ENCODE data around the gene PPP6R3.

The PPP6R3 gene

GRCh38 chr11:68524681-68525080, 64.1 kb downstream of the PPP6R3 start:
- no peak overlapping the region for H3K4ac ChIP-seq (ENCODE audit: low read depth, low read length)
- no peak overlapping the region for H2BK5ac ChIP-seq (ENCODE audit: low read depth, low read length, poor library complexity)
- H3K79me1 ChIP-seq (ENCODE audit: low read length) = no peaks in the 10 kb centered on the region
- no peak overlapping the region for H2BK120ac ChIP-seq (ENCODE audit: insufficient read depth, low read length, poor library complexity)
- H3K18ac ChIP-seq (ENCODE audit: low read length) = no peak overlapping the region
- H3K79me2 ChIP-seq (ENCODE audit: control insufficient read depth, insufficient read depth, low read length, poor library complexity) = peaks cover 2% of the 10 kb centered on the region
- H3K14ac ChIP-seq (ENCODE audit: low read length) = no peak overlapping the region
- no CpG with 5 or more reads among the region's 2 CpGs for WGBS (ENCODE audit: extremely low coverage, insufficient coverage, insufficient read length)
- H4K8ac ChIP-seq (ENCODE audit: low read depth, low read length) = no peak overlapping the region
- H4K12ac ChIP-seq (ENCODE audit: low read depth, low read length) = no peak overlapping the region
- peaks cover 22 to 41% of the 10 kb centered on the region in 2 experiments for H3K36me3 ChIP-seq (ENCODE audit: control insufficient read depth in 1 of 2, insufficient read depth in 2 of 2, low read length in 2 of 2)
- DNase-seq = no peak
- H3K4me1 ChIP-seq (ENCODE audit: control insufficient read depth in 1 of 2, insufficient read depth in 2 of 2, low read length in 2 of 2) = peaks cover 0 to 8% of the 10 kb centered on the region in 2 experiments
- H3K23ac ChIP-seq (ENCODE audit: low read length) = no peak overlapping the region
- H3K9ac ChIP-seq (ENCODE audit: low read length) = no peak overlapping the region
- no peak overlapping the region for H2AK5ac ChIP-seq (ENCODE audit: low read length)
- H3K27me3 ChIP-seq (ENCODE audit: insufficient read depth, low read length) = no peaks in the 10 kb centered on the region
- H2BK12ac ChIP-seq (ENCODE audit: low read length) = no peak overlapping the region
- H4K91ac ChIP-seq (ENCODE audit: low read depth, low read length) = no peak overlapping the region
- H3K27ac ChIP-seq (ENCODE audit: low read depth, low read length) = no peak overlapping the region
- no peak overlapping the region for H3K4me2 ChIP-seq (ENCODE audit: low read length)
- no peak overlapping the region for H2AFZ ChIP-seq (ENCODE audit: insufficient read depth, low read length, poor library complexity)
- no peaks in the 10 kb centered on the region for H3K9me3 ChIP-seq (ENCODE audit: insufficient read depth, low read depth, low read length)
- H3K4me3 ChIP-seq (ENCODE audit: low read depth, low read length) = no peak overlapping the region

GRCh38 chr11:68525336-68525735, 64.8 kb downstream of the PPP6R3 start:
- H3K4me2 ChIP-seq (ENCODE audit: low read length) = no peak overlapping the region
- WGBS (ENCODE audit: extremely low coverage, insufficient coverage, insufficient read length) = no CpG with 5 or more reads among the region's 3 CpGs

DNA sequence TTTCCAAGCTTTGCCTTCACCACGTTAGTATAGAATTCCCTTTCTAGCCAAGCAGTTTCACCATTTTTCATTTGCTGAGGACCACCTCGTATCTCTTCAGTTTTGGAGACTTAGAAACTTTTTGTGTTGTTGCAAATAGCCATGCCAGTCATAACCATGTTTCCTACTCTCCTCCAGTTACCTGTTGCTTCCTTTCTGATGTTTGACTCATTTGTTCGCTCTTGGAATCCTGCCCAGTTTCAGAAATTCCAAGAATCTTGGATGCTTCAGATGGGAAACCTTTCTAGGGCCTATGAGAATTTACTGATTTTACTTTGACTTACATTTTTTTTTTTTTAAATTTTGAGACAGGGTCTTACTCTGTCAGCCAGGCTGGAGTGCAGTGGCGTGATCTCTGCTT, 65.4 kb downstream of the PPP6R3 start:
- no peak overlapping the region for H3K23ac ChIP-seq (ENCODE audit: low read length)
- H2BK5ac ChIP-seq (ENCODE audit: low read depth, low read length, poor library complexity) = no peak overlapping the region
- H4K91ac ChIP-seq (ENCODE audit: low read depth, low read length) = no peak overlapping the region
- H3K9ac ChIP-seq (ENCODE audit: low read length) = no peak overlapping the region
- H3K4ac ChIP-seq (ENCODE audit: low read depth, low read length) = no peak overlapping the region
- no peaks in the 10 kb centered on the region for H3K79me1 ChIP-seq (ENCODE audit: low read length)
- no peaks in the 10 kb centered on the region for H3K9me3 ChIP-seq (ENCODE audit: insufficient read depth, low read depth, low read length)
- no peak overlapping the region for H4K8ac ChIP-seq (ENCODE audit: low read depth, low read length)
- peak; percentile 18 to 66 for DNase-seq
- H4K12ac ChIP-seq (ENCODE audit: low read depth, low read length) = no peak overlapping the region
- H2BK120ac ChIP-seq (ENCODE audit: insufficient read depth, low read length, poor library complexity) = no peak overlapping the region
- H3K4me2 ChIP-seq (ENCODE audit: low read length) = no peak overlapping the region
- H3K18ac ChIP-seq (ENCODE audit: low read length) = no peak overlapping the region
- no CpG with 5 or more reads among the region's 4 CpGs for WGBS (ENCODE audit: extremely low coverage, insufficient coverage, insufficient read length)
- H2AK5ac ChIP-seq (ENCODE audit: low read length) = no peak overlapping the region
- H2BK12ac ChIP-seq (ENCODE audit: low read length) = no peak overlapping the region
- H3K14ac ChIP-seq (ENCODE audit: low read length) = no peak overlapping the region
- no peak overlapping the region for H3K27ac ChIP-seq (ENCODE audit: low read depth, low read length)
- no peak overlapping the region for H3K4me3 ChIP-seq (ENCODE audit: low read depth, low read length)
- peaks cover 2% of the 10 kb centered on the region for H3K79me2 ChIP-seq (ENCODE audit: control insufficient read depth, insufficient read depth, low read length, poor library complexity)
- peaks cover 0 to 8% of the 10 kb centered on the region in 2 experiments for H3K4me1 ChIP-seq (ENCODE audit: control insufficient read depth in 1 of 2, insufficient read depth in 2 of 2, low read length in 2 of 2)
- H2AFZ ChIP-seq (ENCODE audit: insufficient read depth, low read length, poor library complexity) = no peak overlapping the region
- H3K27me3 ChIP-seq (ENCODE audit: insufficient read depth, low read length) = no peaks in the 10 kb centered on the region
- peaks cover 17 to 32% of the 10 kb centered on the region in 2 experiments for H3K36me3 ChIP-seq (ENCODE audit: control insufficient read depth in 1 of 2, insufficient read depth in 2 of 2, low read length in 2 of 2)

More at GRCh38 chr11:68525336-68525735, 64.8 kb downstream of the PPP6R3 start:
- Histone ChIP-seq H3K27me3 (ENCODE audit: insufficient read depth, low read length) (no peaks in the 10 kb centered on the region), H4K91ac (ENCODE audit: low read depth, low read length) (no peak overlapping the region), H3K9me3 (ENCODE audit: insufficient read depth, low read depth, low read length) (no peaks in the 10 kb centered on the region), H3K14ac (ENCODE audit: low read length) (no peak overlapping the region), H3K36me3 (ENCODE audit: control insufficient read depth in 1 of 2, insufficient read depth in 2 of 2, low read length in 2 of 2) (peaks cover 20 to 38% of the 10 kb centered on the region in 2 experiments), H2BK12ac (ENCODE audit: low read length) (no peak overlapping the region), H3K4me1 (ENCODE audit: control insufficient read depth in 1 of 2, insufficient read depth in 2 of 2, low read length in 2 of 2) (peaks cover 0 to 8% of the 10 kb centered on the region in 2 experiments), H4K8ac (ENCODE audit: low read depth, low read length) (no peak overlapping the region), H2AK5ac (ENCODE audit: low read length) (no peak overlapping the region), H2AFZ (ENCODE audit: insufficient read depth, low read length, poor library complexity) (no peak overlapping the region), H4K12ac (ENCODE audit: low read depth, low read length) (no peak overlapping the region), H3K79me1 (ENCODE audit: low read length) (no peaks in the 10 kb centered on the region), H3K4ac (ENCODE audit: low read depth, low read length) (no peak overlapping the region), H2BK5ac (ENCODE audit: low read depth, low read length, poor library complexity) (no peak overlapping the region), H3K18ac (ENCODE audit: low read length) (no peak overlapping the region), H3K9ac (ENCODE audit: low read length) (no peak overlapping the region), H3K27ac (ENCODE audit: low read depth, low read length) (no peak overlapping the region), H3K23ac (ENCODE audit: low read length) (no peak overlapping the region), H3K4me3 (ENCODE audit: low read depth, low read length) (no peak overlapping the region), H3K79me2 (ENCODE audit: control insufficient read depth, insufficient read depth, low read length, poor library complexity) (peaks cover 2% of the 10 kb centered on the region), H2BK120ac (ENCODE audit: insufficient read depth, low read length, poor library complexity) (no peak overlapping the region)
- no peak for DNase-seq

GRCh38 chr11:68527585-68527984, 67.0 kb downstream of the PPP6R3 start:
- Histone ChIP-seq H3K9ac (ENCODE audit: low read length) (no peak overlapping the region), H4K12ac (ENCODE audit: low read depth, low read length) (no peak overlapping the region), H3K79me2 (ENCODE audit: control insufficient read depth, insufficient read depth, low read length, poor library complexity) (peaks cover 2% of the 10 kb centered on the region), H3K4ac (ENCODE audit: low read depth, low read length) (peak overlapping the region; percentile 17), H2AK5ac (ENCODE audit: low read length) (no peak overlapping the region), H3K23ac (ENCODE audit: low read length) (no peak overlapping the region), H2BK12ac (ENCODE audit: low read length) (no peak overlapping the region), H3K27ac (ENCODE audit: low read depth, low read length) (no peak overlapping the region), H4K8ac (ENCODE audit: low read depth, low read length) (no peak overlapping the region), H3K9me3 (ENCODE audit: insufficient read depth, low read depth, low read length) (no peaks in the 10 kb centered on the region), H2AFZ (ENCODE audit: insufficient read depth, low read length, poor library complexity) (no peak overlapping the region), H3K4me1 (ENCODE audit: control insufficient read depth in 1 of 2, insufficient read depth in 2 of 2, low read length in 2 of 2) (peaks cover 0 to 9% of the 10 kb centered on the region in 2 experiments), H3K14ac (ENCODE audit: low read length) (no peak overlapping the region), H3K4me2 (ENCODE audit: low read length) (no peak overlapping the region), H3K4me3 (ENCODE audit: low read depth, low read length) (no peak overlapping the region), H3K27me3 (ENCODE audit: insufficient read depth, low read length) (no peaks in the 10 kb centered on the region), H3K79me1 (ENCODE audit: low read length) (no peaks in the 10 kb centered on the region), H2BK120ac (ENCODE audit: insufficient read depth, low read length, poor library complexity) (no peak overlapping the region), H2BK5ac (ENCODE audit: low read depth, low read length, poor library complexity) (no peak overlapping the region), H3K18ac (ENCODE audit: low read length) (no peak overlapping the region), H3K36me3 (ENCODE audit: control insufficient read depth in 1 of 2, insufficient read depth in 2 of 2, low read length in 2 of 2) (peaks cover 17 to 25% of the 10 kb centered on the region in 2 experiments), H4K91ac (ENCODE audit: low read depth, low read length) (no peak overlapping the region)
- DNase-seq = no peak
- WGBS (ENCODE audit: extremely low coverage, insufficient coverage, insufficient read length) = no CpG with 5 or more reads among the region's 4 CpGs

All from trophoblast cell (in vitro differentiated cells and primary cell).